Tibial nerve (tissue), 4 donors: Measurements from ENCODE around the gene BATF. TPM values are rescaled to one million over a fixed set of nuclear protein-coding genes. Genes with fewer than 3 reads are reported as not detected.
A peak's percentile ranks its signal among the peaks of the same experiment; 100 is the strongest.

Experiments used
- DNase-seq, 2 donors: peaks; one replicate each; pipeline ENCODE4 v3.0.0-alpha.2; 2019; ENCODE audit warnings: low spot score in 2 of 2
- H3K27ac ChIP-seq, 4 donors: fragments of 200-600 bp; sonication (generic) in 3 of 4; one replicate each; pipeline ENCODE4 v1.5.1; 2017 to 2019; ENCODE audit warnings: mild to moderate bottlenecking in 1 of 4
- H3K27me3 ChIP-seq, 2 donors: fragments of 200-600 bp; sonication (generic) in 1 of 2; one replicate each; pipeline versions ENCODE4 v1.5.1 to v1.6.0; 2017 to 2019
- H3K36me3 ChIP-seq, 3 donors: fragments of 200-600 bp; sonication (generic); one replicate each; pipeline ENCODE4 v1.5.1; 2018 to 2019
- H3K4me1 ChIP-seq, 4 donors: fragments of 200-600 bp; sonication (generic) in 3 of 4; one replicate each; pipeline ENCODE4 v1.5.1; 2017 to 2019
- H3K4me3 ChIP-seq, 4 donors: fragments of 200-600 bp; sonication (generic) in 3 of 4; one replicate each; pipeline ENCODE4 v1.5.1; 2017 to 2019; ENCODE audit warnings: mild to moderate bottlenecking in 1 of 4, moderate library complexity in 1 of 4
- H3K9me3 ChIP-seq, 4 donors: fragments of 200-600 bp; sonication (generic) in 3 of 4; one replicate each; pipeline ENCODE4 v1.5.1; 2017 to 2019
- EP300 ChIP-seq, 2 donors: sonication (generic); formaldehyde crosslinking; IDR thresholded peaks; one replicate each; pipeline ENCODE4 v1.6.1; 2017; ENCODE audit warnings: antibody characterized with exemption in 2 of 2, mild to moderate bottlenecking in 1 of 2
- POLR2A ChIP-seq, 2 donors: fragments of 450-650 bp; IDR thresholded peaks; one replicate each; pipeline ENCODE4 v1.6.1; 2017; ENCODE audit warnings: antibody characterized with exemption in 2 of 2, mild to moderate bottlenecking in 2 of 2, moderate library complexity in 2 of 2
- WGBS, 2 donors: methylation state at CpG; one replicate each; pipeline ENCODE4 v1.1.5; 2018; 5-methylcytosine and 5-hydroxymethylcytosine counted together
- total RNA-seq, 4 donors: library from RNA; depleted of rRNA; stranded (reverse); fragments of >200 nt; gene quantifications; one replicate each; pipeline ENCODE4 v1.1.0, GENCODE V29; 2016
- TF ChIP-seq, protein P1 (sequence below), 5 experiments: fragments of 200-600 bp in 3 of 5; fragments of 450-650 bp in 2 of 5; sonication (generic) in 3 of 5; IDR thresholded peaks; one replicate each; pipeline ENCODE4 v1.5.1; 2016 to 2019; ENCODE audit warnings: antibody characterized with exemption in 5 of 5, mild to moderate bottlenecking in 3 of 5, moderate library complexity in 2 of 5

Gene BATF
- total RNA-seq, 4 donors from 2014 or later = 3.8 to 11.1 (median 6.3) TPM; not detected in 1

DNA sequence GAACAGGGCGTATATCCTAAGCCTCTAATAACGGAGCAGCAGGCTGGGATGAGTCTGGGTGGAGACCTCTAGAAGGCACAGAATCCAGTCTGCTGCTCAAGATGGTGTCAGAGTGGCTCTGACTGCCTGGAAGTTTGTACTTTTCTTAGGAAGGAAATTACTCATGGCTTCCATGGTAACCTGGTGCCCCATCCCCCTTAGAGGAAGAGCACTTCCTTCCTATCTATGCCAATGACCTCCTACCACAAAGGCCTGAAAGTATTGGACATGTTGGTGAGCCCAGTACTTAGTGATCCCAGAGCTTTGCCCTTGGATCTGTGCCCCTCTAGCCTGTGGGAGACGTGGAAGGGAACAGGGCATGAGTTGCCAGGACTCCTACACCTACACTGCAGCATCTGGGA is 1.5 kb downstream of the BATF start:
- TF ChIP-seq POLR2A (IDR thresholded peaks at IDR 0.05) (no peak), EP300 (IDR thresholded peaks at IDR 0.05) (peak in 1 of 2 donors; percentile 70)
- TF ChIP-seq, protein P1, sequence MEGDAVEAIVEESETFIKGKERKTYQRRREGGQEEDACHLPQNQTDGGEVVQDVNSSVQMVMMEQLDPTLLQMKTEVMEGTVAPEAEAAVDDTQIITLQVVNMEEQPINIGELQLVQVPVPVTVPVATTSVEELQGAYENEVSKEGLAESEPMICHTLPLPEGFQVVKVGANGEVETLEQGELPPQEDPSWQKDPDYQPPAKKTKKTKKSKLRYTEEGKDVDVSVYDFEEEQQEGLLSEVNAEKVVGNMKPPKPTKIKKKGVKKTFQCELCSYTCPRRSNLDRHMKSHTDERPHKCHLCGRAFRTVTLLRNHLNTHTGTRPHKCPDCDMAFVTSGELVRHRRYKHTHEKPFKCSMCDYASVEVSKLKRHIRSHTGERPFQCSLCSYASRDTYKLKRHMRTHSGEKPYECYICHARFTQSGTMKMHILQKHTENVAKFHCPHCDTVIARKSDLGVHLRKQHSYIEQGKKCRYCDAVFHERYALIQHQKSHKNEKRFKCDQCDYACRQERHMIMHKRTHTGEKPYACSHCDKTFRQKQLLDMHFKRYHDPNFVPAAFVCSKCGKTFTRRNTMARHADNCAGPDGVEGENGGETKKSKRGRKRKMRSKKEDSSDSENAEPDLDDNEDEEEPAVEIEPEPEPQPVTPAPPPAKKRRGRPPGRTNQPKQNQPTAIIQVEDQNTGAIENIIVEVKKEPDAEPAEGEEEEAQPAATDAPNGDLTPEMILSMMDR (IDR thresholded peaks at IDR 0.05) = no peak
- no peaks in the 10 kb centered on the region for H3K9me3 ChIP-seq
- H3K36me3 ChIP-seq = no peaks in the 10 kb centered on the region
- H3K4me3 ChIP-seq = no peak overlapping the region
- DNase-seq = peak in 1 of 2 donors; percentile 12
- H3K4me1 ChIP-seq = peaks cover 0 to 9% (median 3%) of the 10 kb centered on the region in 4 donors
- no peaks in the 10 kb centered on the region for H3K27me3 ChIP-seq
- 50 to 58% methylated on average over 3 of the region's 3 CpGs for WGBS, 2 donors
- peak overlapping the region in 2 of 4 donors; percentile 17 to 43 for H3K27ac ChIP-seq

DNA sequence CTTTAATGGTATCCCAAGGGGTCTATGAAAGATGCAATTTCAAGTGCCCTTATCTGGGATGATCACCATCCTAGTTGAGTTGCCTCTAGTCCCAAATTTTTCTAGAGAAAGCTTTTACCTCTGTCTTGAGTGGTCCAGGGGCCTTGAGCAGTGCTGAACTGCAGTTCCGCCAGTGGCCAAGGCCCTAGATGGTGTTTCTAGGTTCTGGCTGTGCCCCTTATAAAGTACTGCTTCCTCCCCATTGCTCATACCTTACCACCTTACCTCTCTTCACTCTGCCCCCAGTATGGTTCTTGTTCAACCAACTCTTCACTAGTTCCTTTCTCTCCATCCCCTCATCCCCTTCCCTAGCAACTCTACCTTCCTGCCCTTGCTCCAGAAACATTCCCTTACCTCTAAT is 3.7 kb downstream of the BATF start:
- H3K27me3 ChIP-seq = no peaks in the 10 kb centered on the region
- no peaks in the 10 kb centered on the region for H3K36me3 ChIP-seq
- WGBS, 2 donors = 96 to 100% methylated on average over 1 of the region's 1 CpG
- DNase-seq = peak in 1 of 2 donors; percentile 2
- no peak overlapping the region for H3K4me3 ChIP-seq
- H3K4me1 ChIP-seq = peaks cover 0 to 9% (median 3%) of the 10 kb centered on the region in 4 donors
- no peak overlapping the region for H3K27ac ChIP-seq
- no peaks in the 10 kb centered on the region for H3K9me3 ChIP-seq
- TF ChIP-seq, protein P1 (IDR thresholded peaks at IDR 0.05) = no peak
- no peak for TF ChIP-seq POLR2A (IDR thresholded peaks at IDR 0.05)
- no peak for TF ChIP-seq EP300 (IDR thresholded peaks at IDR 0.05)

DNA sequence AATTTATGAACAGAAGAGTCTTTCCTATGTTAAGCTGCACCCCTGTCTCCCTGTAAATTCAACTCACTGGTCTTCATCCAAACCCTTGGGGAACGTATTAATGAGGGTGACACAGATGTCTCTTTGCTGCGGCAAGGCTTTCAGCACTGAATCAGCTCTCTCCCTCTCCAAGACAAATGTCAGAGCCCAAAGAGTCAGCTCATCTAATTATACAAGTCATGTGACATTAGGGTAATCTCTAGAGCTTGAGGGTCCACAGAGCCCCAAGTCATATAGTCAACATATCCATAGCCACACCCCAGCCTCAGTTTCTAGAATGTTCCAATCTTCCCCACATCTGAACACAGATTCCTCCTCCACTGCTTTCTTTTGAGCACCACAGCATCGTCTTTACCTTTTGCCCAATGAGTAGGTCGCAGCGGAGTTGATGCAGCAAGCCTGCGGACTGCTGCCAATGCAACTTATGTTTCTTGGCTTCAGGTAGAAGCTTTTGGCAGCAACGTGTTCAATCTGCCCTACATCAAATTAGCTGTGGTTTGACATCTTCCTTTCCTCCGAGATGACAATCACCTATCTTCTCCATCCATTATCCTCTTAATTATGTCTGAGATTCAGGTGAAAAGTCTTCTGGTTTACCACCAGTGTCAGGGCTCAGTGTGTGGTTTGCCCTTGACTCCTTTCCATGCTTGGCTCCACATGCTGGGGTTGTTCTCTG is 5.3 kb downstream of the BATF start:
- WGBS, 2 donors = 80 to 87% methylated on average over 8 of the region's 8 CpGs
- TF ChIP-seq POLR2A (IDR thresholded peaks at IDR 0.05) (no peak), EP300 (IDR thresholded peaks at IDR 0.05) (no peak)
- TF ChIP-seq, protein P1 (IDR thresholded peaks at IDR 0.05) = no peak
- Histone ChIP-seq H3K36me3 (no peaks in the 10 kb centered on the region), H3K9me3 (no peaks in the 10 kb centered on the region), H3K27ac (no peak overlapping the region), H3K4me1 (peaks cover 0 to 9% (median 3%) of the 10 kb centered on the region in 4 donors), H3K27me3 (no peaks in the 10 kb centered on the region), H3K4me3 (no peak overlapping the region)
- DNase-seq = peak in 1 of 2 donors; percentile 3

DNA sequence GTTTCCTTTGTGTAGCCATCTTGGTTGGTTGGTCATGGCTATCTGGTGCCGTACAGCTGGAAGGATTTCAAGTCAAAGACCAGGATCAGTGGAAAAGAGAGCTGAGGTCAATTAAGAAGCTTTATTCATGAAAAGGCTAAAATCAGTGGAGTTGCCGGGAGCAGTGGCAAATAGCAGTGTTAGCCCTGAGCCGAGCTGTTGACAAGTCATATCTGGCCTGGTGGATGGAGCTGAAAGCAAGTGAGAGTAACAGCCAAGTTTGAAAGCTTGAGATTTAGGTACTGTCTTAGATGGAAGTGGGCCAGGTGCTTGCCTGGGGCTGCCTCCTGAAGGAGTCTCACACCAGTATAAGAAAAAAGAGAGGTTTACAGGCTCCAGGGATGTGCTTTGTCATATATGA is 9.0 kb downstream of the BATF start:
- 88 to 93% methylated on average over 3 of the region's 3 CpGs for WGBS, 2 donors
- TF ChIP-seq, protein P1 (IDR thresholded peaks at IDR 0.05) = no peak
- TF ChIP-seq EP300 (IDR thresholded peaks at IDR 0.05) = no peak
- TF ChIP-seq POLR2A (IDR thresholded peaks at IDR 0.05) = no peak
- Histone ChIP-seq H3K27me3 (no peaks in the 10 kb centered on the region), H3K27ac (no peak overlapping the region), H3K4me1 (peaks cover 0 to 6% (median 0%) of the 10 kb centered on the region in 4 donors), H3K4me3 (no peak overlapping the region), H3K36me3 (no peaks in the 10 kb centered on the region), H3K9me3 (no peaks in the 10 kb centered on the region)
- peak in 1 of 2 donors; percentile 3 for DNase-seq

DNA sequence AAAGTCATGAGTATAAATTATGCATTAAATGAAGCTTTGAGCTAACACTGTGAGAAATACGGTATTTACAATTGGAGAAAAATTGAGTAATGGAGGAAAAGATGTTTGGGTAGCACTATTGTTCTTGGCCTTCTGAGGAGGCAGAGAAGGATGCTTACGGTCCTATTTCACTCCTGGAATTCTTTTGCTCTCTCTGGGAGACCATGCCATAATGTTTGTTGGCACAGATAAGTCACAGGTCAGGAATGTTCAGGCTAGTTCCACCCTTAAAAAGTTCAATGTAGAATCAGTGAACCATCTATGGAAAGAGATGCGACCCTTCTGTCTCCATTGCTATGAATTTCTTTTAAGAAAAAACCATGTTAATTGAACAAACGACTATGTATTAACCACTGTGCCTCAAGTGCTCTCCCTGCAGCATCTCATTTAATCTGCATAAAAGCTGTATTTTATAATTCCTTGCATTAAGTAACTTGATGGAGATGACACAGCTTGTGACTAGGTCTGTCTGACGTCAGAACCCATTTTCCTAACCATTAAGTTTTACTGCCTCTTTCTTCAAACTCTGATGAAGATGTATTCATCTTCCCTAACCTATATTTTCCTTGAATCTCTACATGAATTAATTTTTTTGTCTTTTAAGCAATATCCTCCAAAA is 9.5 kb downstream of the BATF start:
- WGBS, 2 donors = 66 to 81% methylated on average over 5 of the region's 5 CpGs
- Histone ChIP-seq H3K27me3 (no peaks in the 10 kb centered on the region), H3K4me3 (no peak overlapping the region), H3K4me1 (peaks cover 0 to 12% (median 1%) of the 10 kb centered on the region in 4 donors), H3K9me3 (no peaks in the 10 kb centered on the region), H3K36me3 (no peaks in the 10 kb centered on the region), H3K27ac (no peak overlapping the region)
- TF ChIP-seq POLR2A (IDR thresholded peaks at IDR 0.05) (no peak), EP300 (IDR thresholded peaks at IDR 0.05) (no peak)
- TF ChIP-seq, protein P1 (IDR thresholded peaks at IDR 0.05) = no peak
- DNase-seq = no peak
